Measurements from ENCODE around the gene ANKRD28.

ANKRD28 gene

DNA sequence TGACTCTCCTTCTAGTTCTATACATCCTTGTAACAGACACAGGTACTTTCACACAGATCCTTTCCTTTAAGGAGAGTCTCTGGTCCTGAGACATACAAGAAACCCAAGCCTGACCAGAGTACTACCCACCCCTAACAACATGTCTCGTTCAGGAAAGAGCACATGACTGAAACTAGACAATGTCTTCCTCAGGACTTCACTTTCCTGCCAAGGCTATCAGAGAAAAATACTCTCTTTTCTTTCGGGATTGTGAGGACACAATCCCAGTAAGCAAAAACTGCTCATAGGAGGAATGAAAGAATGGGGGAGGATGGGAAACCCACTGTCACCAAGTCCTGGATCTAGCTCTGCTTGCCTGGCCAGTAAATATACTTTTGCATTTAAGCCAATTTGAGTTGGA lies 11.5 kb upstream of the ANKRD28 start:
- H3K4me3 ChIP-seq (ENCODE audit: low read depth, low read length) = no peak overlapping the region
- no peaks in the 10 kb centered on the region for H3K36me3 ChIP-seq (replicated peaks)
- H3K27ac ChIP-seq = no peak overlapping the region
- DNase-seq = no peak
- in situ Hi-C loops (cut with HindIII; ENCODE audit: low pct_ligation_motif_present, low sequenced_read_pairs) = no loop called here
- H3K27me3 ChIP-seq (replicated peaks) = no peaks in the 10 kb centered on the region
- TF ChIP-seq CTCF (IDR thresholded peaks at IDR 0.05; ENCODE audit: low read depth, low read length, missing control alignments) = no peak

DNA sequence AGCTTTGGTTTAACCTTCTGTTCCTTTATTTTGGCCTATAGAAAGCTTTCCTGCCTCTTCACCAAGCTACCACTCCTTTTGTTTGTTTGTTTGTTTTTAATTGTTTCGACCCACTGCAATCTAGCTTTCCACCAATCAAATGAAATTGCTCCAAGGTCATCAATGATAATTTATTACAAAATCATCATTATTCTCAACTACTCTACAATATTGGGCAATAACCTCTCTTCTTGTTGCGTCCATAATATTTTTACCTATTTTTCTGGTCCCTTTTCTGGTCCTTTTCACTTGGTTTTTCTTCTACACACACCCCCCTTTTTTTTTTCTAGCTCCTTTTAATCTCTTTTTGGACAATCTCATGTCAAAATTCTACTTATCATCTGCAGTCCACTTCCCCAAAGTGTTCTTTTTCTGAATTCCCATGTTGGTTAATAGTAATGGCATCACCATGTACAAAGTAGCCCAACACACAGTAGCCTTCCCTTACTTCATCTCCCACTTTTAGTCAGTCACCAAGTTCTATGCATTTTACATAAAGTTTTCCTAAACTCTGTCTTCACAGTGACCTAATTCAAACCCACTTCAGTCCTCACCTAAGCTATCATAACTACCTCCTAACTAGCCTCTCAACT lies 11.0 kb upstream of the ANKRD28 start:
- H3K36me3 ChIP-seq (replicated peaks) = no peaks in the 10 kb centered on the region
- DNase-seq = no peak
- no peaks in the 10 kb centered on the region for H3K27me3 ChIP-seq (replicated peaks)
- TF ChIP-seq CTCF (IDR thresholded peaks at IDR 0.05; ENCODE audit: low read depth, low read length, missing control alignments) = no peak
- H3K4me3 ChIP-seq (ENCODE audit: low read depth, low read length) = no peak overlapping the region
- no peak overlapping the region for H3K27ac ChIP-seq
- in situ Hi-C loops (cut with HindIII; ENCODE audit: low pct_ligation_motif_present, low sequenced_read_pairs) = no loop called here

DNA sequence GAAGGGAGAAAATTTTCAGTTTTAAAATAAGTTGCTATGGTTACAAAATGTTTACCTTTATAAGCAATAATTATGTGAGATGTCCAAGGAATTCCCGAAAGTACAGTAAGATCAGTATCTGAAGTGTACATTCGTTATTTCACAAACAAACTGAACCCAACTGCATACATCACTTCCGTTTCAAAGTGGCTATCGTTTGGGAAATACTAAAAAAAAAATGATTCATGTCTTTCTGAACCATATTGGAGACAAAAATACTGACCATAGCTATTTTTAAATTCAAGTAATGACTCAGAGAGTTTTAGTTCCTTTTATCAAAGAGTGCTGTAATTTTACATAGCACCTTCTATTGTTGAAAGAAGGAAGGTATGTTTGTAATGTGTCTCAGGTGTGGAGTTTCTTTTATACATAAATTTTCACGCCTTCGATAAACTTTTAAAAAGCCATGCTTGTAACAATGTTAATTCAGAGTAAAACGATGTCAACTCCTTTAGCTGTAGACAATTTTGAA lies 8.0 kb upstream of the ANKRD28 start:
- Histone ChIP-seq H3K27me3 (replicated peaks) (no peaks in the 10 kb centered on the region), H3K36me3 (replicated peaks) (no peaks in the 10 kb centered on the region), H3K4me3 (ENCODE audit: low read depth, low read length) (no peak overlapping the region), H3K27ac (peak overlapping the region; percentile 86)
- peak; percentile 52 for DNase-seq
- in situ Hi-C loops (cut with HindIII; ENCODE audit: low pct_ligation_motif_present, low sequenced_read_pairs) = no loop called here
- TF ChIP-seq CTCF (IDR thresholded peaks at IDR 0.05; ENCODE audit: low read depth, low read length, missing control alignments) = no peak

DNA sequence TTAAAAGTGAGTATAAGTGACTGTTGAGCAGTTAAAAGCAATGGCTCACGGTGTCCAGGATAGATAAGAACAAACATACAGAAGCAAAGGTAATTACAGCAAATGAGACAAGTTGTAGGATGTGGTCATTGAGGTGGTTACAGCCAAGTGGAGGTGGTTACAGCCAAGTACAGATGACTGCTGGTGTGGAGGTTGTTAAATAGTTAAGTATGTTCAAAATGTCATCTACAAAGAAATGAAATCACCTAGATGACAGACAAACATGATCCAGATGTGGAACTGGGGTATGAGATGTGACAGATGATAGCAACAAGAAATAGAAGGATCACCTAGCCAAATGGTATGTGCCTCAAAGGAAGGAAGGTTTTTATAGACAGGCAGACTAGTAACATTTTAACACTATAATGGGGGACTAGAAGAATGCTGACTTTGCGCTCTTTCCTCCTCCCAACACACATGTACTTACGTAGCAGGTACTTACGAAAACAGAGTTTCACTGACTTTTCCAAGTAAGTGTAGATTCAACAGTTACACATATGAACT lies 6.8 kb upstream of the ANKRD28 start:
- H3K4me3 ChIP-seq (ENCODE audit: low read depth, low read length) = no peak overlapping the region
- peak overlapping the region; percentile 86 for H3K27ac ChIP-seq
- TF ChIP-seq CTCF (IDR thresholded peaks at IDR 0.05; ENCODE audit: low read depth, low read length, missing control alignments) = no peak
- no peak for DNase-seq
- in situ Hi-C loops (cut with HindIII; ENCODE audit: low pct_ligation_motif_present, low sequenced_read_pairs) = no loop called here
- no peaks in the 10 kb centered on the region for H3K27me3 ChIP-seq (replicated peaks)
- no peaks in the 10 kb centered on the region for H3K36me3 ChIP-seq (replicated peaks)

GRCh38 chr3:15803921-15804320 lies 6.1 kb upstream of the ANKRD28 start:
- DNase-seq = no peak
- no peak for TF ChIP-seq CTCF (IDR thresholded peaks at IDR 0.05; ENCODE audit: low read depth, low read length, missing control alignments)
- no peak overlapping the region for H3K4me3 ChIP-seq (ENCODE audit: low read depth, low read length)
- no peaks in the 10 kb centered on the region for H3K27me3 ChIP-seq (replicated peaks)
- no peak overlapping the region for H3K27ac ChIP-seq
- H3K36me3 ChIP-seq (replicated peaks) = no peaks in the 10 kb centered on the region
- in situ Hi-C loops (cut with HindIII; ENCODE audit: low pct_ligation_motif_present, low sequenced_read_pairs) = no loop called here

GRCh38 chr3:15801298-15801697 lies 3.5 kb upstream of the ANKRD28 start:
- in situ Hi-C loops (cut with HindIII; ENCODE audit: low pct_ligation_motif_present, low sequenced_read_pairs) = no loop called here
- DNase-seq = no peak
- H3K4me3 ChIP-seq (ENCODE audit: low read depth, low read length) = no peak overlapping the region
- H3K36me3 ChIP-seq (replicated peaks) = no peaks in the 10 kb centered on the region
- TF ChIP-seq CTCF (IDR thresholded peaks at IDR 0.05; ENCODE audit: low read depth, low read length, missing control alignments) = no peak
- H3K27ac ChIP-seq = no peak overlapping the region
- H3K27me3 ChIP-seq (replicated peaks) = no peaks in the 10 kb centered on the region
